GM19328 (cell line): ENCODE measurements around the gene ZPLD1.

Experiments
- ATAC-seq: cut with Tn5 transposase; IDR thresholded peaks from one replicate; pipeline ENCODE4 v1.9.1; 2021; ENCODE audit warnings: mild to moderate bottlenecking, moderate library complexity; ENCODE audit not compliant: unreplicated experiment

The ZPLD1 gene

DNA sequence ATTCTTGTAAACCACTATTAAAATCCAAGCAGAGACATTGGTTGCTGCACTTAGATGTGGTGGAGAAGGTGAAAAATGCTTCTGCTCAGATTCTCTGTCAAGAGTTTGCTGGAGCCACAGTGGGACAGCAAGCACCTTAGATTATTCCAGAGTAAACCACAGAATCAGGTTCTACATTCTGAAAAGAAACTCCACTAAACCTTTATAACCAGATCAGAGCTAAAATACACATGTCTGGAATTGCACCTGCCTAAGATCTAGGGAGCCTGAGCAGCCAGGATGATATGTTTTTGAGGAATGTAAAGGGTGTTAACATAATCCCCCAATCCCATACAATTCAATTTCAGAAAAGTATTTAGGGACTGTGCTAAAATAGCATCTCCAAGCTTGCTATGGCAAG, at the start of gene ZPLD1:
ZPLD1 (plus strand) TSS at position 301 of the 400 bp plus-strand sequence. CDS start 3,473 bp downstream, outside the sequence.
- ATAC-seq: no peak

GRCh38 chr3:102390171-102390864, 44.5 kb upstream of the ZPLD1 start:
- ATAC-seq: no peak

DNA sequence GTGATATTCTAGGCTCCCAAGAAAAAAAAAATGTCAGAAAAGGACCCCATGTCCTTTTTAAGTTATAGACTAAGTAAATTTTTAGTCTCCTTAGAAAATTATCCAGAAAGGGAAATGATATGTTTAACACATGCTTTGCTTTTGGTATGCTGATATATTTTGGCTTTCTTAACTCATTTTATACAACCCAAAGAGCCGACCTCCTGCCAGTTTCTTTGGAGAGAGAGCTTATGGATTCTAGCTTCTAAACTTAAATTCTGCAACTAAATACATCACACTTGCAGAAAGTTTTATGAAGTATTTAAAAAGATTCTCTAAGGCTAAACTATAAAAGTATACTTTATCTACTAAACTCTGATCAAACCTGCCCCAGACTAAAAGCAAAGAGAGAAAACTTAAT, 43.9 kb upstream of the ZPLD1 start:
- no peak for ATAC-seq

DNA sequence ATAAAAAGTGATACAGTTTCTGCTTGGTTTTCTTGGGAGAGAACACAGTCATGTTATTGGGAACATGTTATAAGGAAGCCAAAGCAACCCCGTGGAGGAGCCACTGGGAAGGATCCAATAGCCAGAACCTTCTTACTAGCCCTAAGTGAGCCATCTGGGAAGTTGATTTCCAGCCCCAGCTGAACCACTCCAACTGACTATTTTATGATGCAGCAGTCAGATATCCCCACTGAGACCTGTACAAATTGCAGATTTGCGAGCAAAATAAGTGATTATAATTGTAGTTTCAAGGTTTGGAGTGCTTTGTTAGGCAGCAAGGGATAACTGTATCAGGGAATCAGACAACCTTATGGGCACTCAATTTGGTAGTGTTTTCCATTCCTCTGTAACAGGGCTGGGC, 43.3 kb upstream of the ZPLD1 start:
- no peak for ATAC-seq

DNA sequence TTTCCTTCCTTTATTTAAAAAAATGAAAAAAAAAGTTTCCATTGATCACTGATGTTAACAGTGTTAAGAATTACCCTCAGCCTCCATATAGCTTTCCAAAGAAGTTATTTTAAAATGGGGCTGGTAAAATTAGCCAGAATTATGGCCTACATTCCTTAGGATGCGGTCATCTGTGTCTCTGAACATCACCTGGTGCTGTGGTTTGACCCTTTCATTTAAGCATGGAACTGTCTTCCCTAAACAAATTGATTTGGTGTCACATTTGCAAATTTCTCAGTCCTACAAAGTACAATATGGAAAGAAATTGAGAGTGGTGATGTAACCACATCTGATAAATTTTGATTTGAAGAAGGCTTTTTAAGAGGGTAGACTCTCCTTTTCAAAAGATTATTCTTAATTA, 40.3 kb upstream of the ZPLD1 start:
- no peak for ATAC-seq

DNA sequence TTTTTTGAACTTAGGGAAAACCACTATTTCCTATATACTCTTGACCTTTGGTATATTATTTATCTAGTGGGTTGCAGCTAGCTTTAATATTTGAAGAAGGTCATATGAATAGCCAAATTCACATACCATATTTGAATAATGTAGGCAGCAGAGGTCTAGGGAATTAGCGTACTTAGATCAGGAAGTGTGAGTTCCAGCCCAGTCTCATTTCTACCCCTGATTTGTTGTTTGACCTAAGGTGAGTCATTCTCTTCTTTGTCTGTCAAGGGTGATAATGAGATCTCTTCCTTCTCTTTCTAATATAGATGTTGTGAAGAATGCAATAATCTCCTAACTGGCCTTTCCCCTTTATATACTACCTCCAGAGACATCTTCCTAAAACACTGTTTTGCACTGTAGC, 36.6 kb upstream of the ZPLD1 start:
- ATAC-seq: no peak

- no peak for ATAC-seq
These were observed 36.1 kb upstream of the ZPLD1 start for GRCh38 chr3:102398666-102399065.

DNA sequence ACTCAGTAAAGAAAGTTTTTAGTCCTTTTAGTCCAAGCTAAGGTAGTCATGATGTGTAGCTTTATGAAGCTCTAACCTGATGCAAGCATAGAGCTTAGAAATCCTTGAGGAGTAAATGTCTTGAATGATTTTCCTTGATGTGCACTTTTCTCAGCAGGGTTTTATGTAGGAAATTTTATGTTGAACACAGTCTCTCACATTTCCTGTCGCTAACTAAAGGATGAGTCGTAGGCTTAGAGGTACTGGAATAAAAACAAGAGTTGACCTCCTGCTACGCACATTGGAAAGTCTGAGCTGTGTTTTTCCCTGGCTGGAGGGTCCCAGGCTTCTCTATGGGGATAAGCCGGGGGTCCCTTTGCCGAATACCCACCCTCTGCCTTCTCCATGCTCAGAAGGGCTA, 34.7 kb upstream of the ZPLD1 start:
- ATAC-seq: no peak

- ATAC-seq: no peak
These were observed 34.0 kb upstream of the ZPLD1 start for GRCh38 chr3:102400766-102401165.

GRCh38 chr3:102410616-102411015, 24.2 kb upstream of the ZPLD1 start:
- ATAC-seq: no peak

GRCh38 chr3:102415553-102415952, 19.3 kb upstream of the ZPLD1 start:
- ATAC-seq: no peak

DNA sequence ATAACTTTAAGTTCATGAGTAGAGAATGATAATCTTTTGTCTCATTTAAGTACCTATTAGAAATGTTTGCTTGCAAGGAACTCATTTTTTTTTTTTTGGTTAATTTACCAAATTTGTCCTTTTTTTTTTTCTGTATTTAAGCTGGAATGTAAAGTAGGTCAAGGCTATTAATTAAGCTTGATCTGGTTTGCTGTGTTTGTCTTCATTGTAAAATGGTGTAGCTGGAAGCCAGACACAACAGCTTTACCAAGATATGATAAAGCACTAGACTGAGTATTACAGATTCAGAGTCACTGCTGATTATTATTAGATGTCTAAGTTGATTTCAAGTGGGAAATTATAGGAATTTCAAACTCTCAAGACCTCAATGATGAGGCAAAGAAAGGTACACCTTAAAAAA, 15.0 kb upstream of the ZPLD1 start:
- no peak for ATAC-seq

DNA sequence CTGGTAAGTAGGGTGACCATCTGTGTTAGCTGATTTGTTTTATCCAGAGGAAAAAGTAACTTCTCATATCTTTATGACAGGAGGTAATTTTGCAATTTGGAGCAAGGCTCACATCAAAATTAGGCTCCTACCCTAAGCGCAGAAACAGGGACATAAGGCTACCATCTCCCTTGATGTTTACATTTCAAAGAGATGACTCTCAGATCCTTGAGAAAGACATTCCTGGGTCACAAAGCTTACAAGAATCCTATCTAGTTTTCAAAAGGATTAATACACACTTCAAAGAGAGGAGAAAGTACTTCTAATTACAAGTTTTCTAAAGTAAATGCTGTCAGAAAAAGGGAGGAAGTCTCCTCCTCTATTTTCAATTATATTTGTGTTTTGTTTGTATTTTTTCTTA, 7.0 kb downstream of the ZPLD1 start:
- ATAC-seq: no peak

DNA sequence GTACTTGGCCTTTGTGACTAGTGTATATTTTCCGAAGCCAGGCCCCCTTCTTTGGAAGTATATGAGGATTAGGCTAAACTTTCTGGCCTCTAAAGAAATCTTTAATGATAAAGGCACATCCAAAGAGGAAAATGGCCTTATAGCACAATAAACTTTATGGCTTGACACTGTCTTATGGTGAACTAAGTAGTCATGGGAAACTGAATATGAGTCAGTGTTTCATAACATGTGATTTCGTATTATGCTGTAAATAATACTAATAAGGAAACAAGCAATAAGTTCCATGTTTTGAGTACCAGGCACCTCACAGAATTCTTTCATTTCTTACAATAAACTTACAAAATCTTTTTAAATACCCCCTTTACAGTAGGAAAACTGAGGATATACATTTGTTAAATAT, 8.2 kb downstream of the ZPLD1 start:
- no peak for ATAC-seq

DNA sequence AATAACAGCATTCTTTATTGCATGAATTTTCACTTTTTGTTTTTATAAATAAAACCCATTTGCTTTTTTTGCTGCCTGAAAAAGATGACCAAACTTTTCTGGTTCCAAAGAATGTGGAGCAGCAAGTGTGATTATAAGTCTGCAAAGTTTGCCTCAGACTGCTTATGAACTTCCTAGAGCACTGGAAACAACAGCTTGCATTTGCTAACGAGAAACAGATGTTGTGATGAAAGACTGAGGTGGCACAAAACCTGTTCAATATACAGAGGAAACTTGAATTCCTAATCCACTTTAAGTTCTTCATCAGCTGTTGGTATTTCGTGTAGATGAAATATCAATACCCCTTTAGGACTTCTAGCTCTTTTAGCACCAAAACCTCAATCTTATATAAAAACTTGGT, 9.3 kb downstream of the ZPLD1 start:
- ATAC-seq: no peak

DNA sequence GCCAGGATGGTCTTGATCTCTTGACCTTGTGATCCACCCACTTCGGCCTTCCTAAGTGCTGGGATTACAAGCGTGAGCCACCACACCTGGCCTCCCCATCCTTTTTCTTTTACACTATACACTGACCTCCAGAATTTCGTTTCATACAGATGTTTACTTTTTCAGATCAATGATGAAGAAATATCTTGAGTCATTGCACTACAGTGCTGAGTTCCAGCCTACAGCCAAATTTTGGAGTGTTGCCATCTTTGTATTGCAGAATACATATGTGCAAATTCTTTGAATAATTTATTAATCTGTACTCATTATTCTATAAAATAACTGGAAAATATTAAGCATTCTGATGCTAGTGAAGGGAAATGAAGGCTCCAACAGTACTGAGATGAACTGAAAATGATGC, 12.5 kb downstream of the ZPLD1 start:
- ATAC-seq: no peak

DNA sequence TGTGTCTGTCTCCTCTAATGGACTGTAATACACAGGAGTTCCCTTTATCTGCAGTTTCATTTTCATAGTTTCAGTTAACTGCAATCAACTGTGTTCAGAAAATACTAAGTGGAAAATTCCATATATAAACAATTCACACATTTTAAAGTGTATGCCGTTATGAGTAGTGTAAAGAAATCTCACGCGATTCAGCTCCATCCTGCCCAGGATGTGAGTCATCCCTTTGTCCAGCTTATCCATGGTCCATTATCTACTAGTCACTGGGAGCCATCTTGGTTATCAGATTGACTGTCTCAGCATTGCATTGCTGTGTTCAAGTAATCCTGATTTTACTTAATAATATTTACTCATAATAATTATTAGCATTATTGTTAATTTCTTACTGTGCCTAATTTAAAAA, 14.5 kb downstream of the ZPLD1 start:
- ATAC-seq: no peak

GRCh38 chr3:102449930-102450329, 15.1 kb downstream of the ZPLD1 start:
- no peak for ATAC-seq

- ATAC-seq: no peak
These were observed 16.2 kb downstream of the ZPLD1 start for GRCh38 chr3:102450976-102451375.

GRCh38 chr3:102451543-102451942, 16.7 kb downstream of the ZPLD1 start:
- ATAC-seq: no peak

GRCh38 chr3:102454181-102454580, 19.4 kb downstream of the ZPLD1 start:
- no peak for ATAC-seq

- ATAC-seq: no peak
These were observed 22.8 kb downstream of the ZPLD1 start for GRCh38 chr3:102457644-102458043.

- no peak for ATAC-seq
These were observed 25.8 kb downstream of the ZPLD1 start for GRCh38 chr3:102460579-102460978.
